ENCODE data around the gene TMBIM4. TPM values are rescaled to one million over a fixed set of nuclear protein-coding genes. Genes with fewer than 3 reads are reported as not detected.

TMBIM4 gene
- total RNA-seq, 2 experiments from 2014 or later, result 24.1 to 24.2 TPM

GRCh38 chr12:66191547-66192126, 21.8 kb upstream of the TMBIM4 start:
- no peak for DNase-seq
- Histone ChIP-seq H3K4me1 (ENCODE audit: insufficient read depth, low read length) (peaks cover 9% of the 10 kb centered on the region), H3K9me3 (ENCODE audit: control insufficient read depth in 1 of 2, insufficient read depth in 1 of 2, low read length in 2 of 2) (peaks cover 0 to 8% of the 10 kb centered on the region in 2 experiments), H3K27me3 (ENCODE audit: control insufficient read depth in 1 of 2, insufficient read depth in 2 of 2, low read length in 2 of 2) (peaks cover 36 to 38% of the 10 kb centered on the region in 2 experiments), H3K27ac (ENCODE audit: low read depth in 1 of 2, low read length in 2 of 2) (no peak overlapping the region), H3K36me3 (ENCODE audit: insufficient read depth, low read length) (no peaks in the 10 kb centered on the region), H3K4me3 (ENCODE audit: low read length) (no peak overlapping the region)
- no peak for TF ChIP-seq CTCF (IDR thresholded peaks at IDR 0.05)
- Mint-ChIP-seq H3K4me1 (ENCODE audit: low read depth) (peaks cover 13% of the 10 kb centered on the region), H3K27ac (no peak overlapping the region), H3K4me3 (no peak overlapping the region), H3K36me3 (ENCODE audit: low read depth) (no peaks in the 10 kb centered on the region), H3K9me3 (no peaks in the 10 kb centered on the region), H3K27me3 (peaks cover 57% of the 10 kb centered on the region)
- ChIA-PET CTCF (no interaction called here), POLR2A (interaction anchor here (1.3 to 1.4 kb wide), 2 partner anchors 23 to 61 kb away, joined by 4 to 6 read pairs; partner anchors contain the start of gene LLPH)
- ATAC-seq (ENCODE audit: poor library complexity), result no peak
- intact Hi-C loops (cut with DNase I, micrococcal nuclease), result no loop called here

- H3K36me3 Mint-ChIP-seq (ENCODE audit: low read depth), result no peaks in the 10 kb centered on the region
- peaks cover 62% of the 10 kb centered on the region for H3K27me3 Mint-ChIP-seq
- peaks cover 13% of the 10 kb centered on the region for H3K4me1 Mint-ChIP-seq (ENCODE audit: low read depth)
- peaks cover 0 to 8% of the 10 kb centered on the region in 2 experiments for H3K9me3 ChIP-seq (ENCODE audit: control insufficient read depth in 1 of 2, insufficient read depth in 1 of 2, low read length in 2 of 2)
- CTCF ChIA-PET, result no interaction called here
- no peak overlapping the region for H3K4me3 ChIP-seq (ENCODE audit: low read length)
- peaks cover 9% of the 10 kb centered on the region for H3K4me1 ChIP-seq (ENCODE audit: insufficient read depth, low read length)
- POLR2A ChIA-PET, result interaction anchor here (1.3 to 1.7 kb wide), 3 partner anchors 13 to 60 kb away, joined by 4 to 6 read pairs (median 5); partner anchors contain the start of gene LLPH
- no peaks in the 10 kb centered on the region for H3K9me3 Mint-ChIP-seq
- H3K27me3 ChIP-seq (ENCODE audit: control insufficient read depth in 1 of 2, insufficient read depth in 2 of 2, low read length in 2 of 2), result peaks cover 36 to 38% of the 10 kb centered on the region in 2 experiments
- H3K4me3 Mint-ChIP-seq, result peak overlapping the region; percentile 8
- ATAC-seq (ENCODE audit: poor library complexity), result no peak
- peak in 2 of 14 experiments; percentile 19 to 28 for DNase-seq
- no peaks in the 10 kb centered on the region for H3K36me3 ChIP-seq (ENCODE audit: insufficient read depth, low read length)
- no peak overlapping the region for H3K27ac Mint-ChIP-seq
- no peak overlapping the region for H3K27ac ChIP-seq (ENCODE audit: low read depth in 1 of 2, low read length in 2 of 2)
- intact Hi-C loops (cut with DNase I, micrococcal nuclease), result no loop called here
- TF ChIP-seq CTCF (IDR thresholded peaks at IDR 0.05), result no peak
Observed at GRCh38 chr12:66190519-66191370, 20.9 kb upstream of the TMBIM4 start.

- intact Hi-C loops (cut with DNase I, micrococcal nuclease), result no loop called here
- H3K36me3 ChIP-seq (ENCODE audit: insufficient read depth, low read length), result no peaks in the 10 kb centered on the region
- H3K4me3 ChIP-seq (ENCODE audit: low read length), result peak overlapping the region; percentile 39
- Mint-ChIP-seq H3K27ac (no peak overlapping the region), H3K36me3 (ENCODE audit: low read depth) (no peaks in the 10 kb centered on the region), H3K4me3 (peak overlapping the region; percentile 55), H3K27me3 (peaks cover 60% of the 10 kb centered on the region), H3K4me1 (ENCODE audit: low read depth) (peaks cover 13% of the 10 kb centered on the region), H3K9me3 (no peaks in the 10 kb centered on the region)
- peaks cover 30 to 36% of the 10 kb centered on the region in 2 experiments for H3K27me3 ChIP-seq (ENCODE audit: control insufficient read depth in 1 of 2, insufficient read depth in 2 of 2, low read length in 2 of 2)
- DNase-seq (no peak), ATAC-seq (ENCODE audit: poor library complexity) (no peak)
- CTCF ChIA-PET, result interaction anchor here (1.3 kb wide), 1 partner anchor 21 kb away, joined by 3 read pairs; no protein-coding TSS in a partner anchor
- H3K9me3 ChIP-seq (ENCODE audit: control insufficient read depth in 1 of 2, insufficient read depth in 1 of 2, low read length in 2 of 2), result peaks cover 0 to 8% of the 10 kb centered on the region in 2 experiments
- no peak for TF ChIP-seq CTCF (IDR thresholded peaks at IDR 0.05)
- H3K27ac ChIP-seq (ENCODE audit: low read depth in 1 of 2, low read length in 2 of 2), result no peak overlapping the region
- H3K4me1 ChIP-seq (ENCODE audit: insufficient read depth, low read length), result peaks cover 9% of the 10 kb centered on the region
- POLR2A ChIA-PET, result interaction anchor here (1.5 to 1.9 kb wide), 3 partner anchors 12 to 59 kb away, joined by 3 to 9 read pairs (median 5); partner anchors contain the start of gene TMBIM4
Observed at GRCh38 chr12:66189889-66190288, 20.1 kb upstream of the TMBIM4 start.
